GM23248 (cell line): ENCODE results near the gene OTULINL.

Experiments
- EZH2 ChIP-seq: fragments of 200-600 bp; sonication (generic); IDR thresholded peaks from 2 replicates; pipeline ENCODE4 v1.6.1; 2018; ENCODE audit warnings: antibody characterized with exemption, mild to moderate bottlenecking; ENCODE audit not compliant: insufficient read depth, poor library complexity, severe bottlenecking
- EZH2phosphoT487 ChIP-seq: fragments of 200-600 bp; sonication (generic); IDR thresholded peaks from 2 replicates; pipeline ENCODE4 v1.6.1; 2018; ENCODE audit warnings: antibody characterized with exemption, moderate library complexity, mild to moderate bottlenecking, low read depth; ENCODE audit not compliant: insufficient read depth

- TF ChIP-seq EZH2 (no peak), EZH2phosphoT487 (no peak)
These were observed 68.5 kb downstream of the OTULINL start for GRCh38 chr5:14650052-14650451.
